ENCODE data around the gene UBA6. TPM values are rescaled to one million over a fixed set of nuclear protein-coding genes. Genes with fewer than 3 reads are reported as not detected.

The UBA6 gene
- total RNA-seq, 1 donor from 2014 or later, result 145 TPM

GRCh38 chr4:67575232-67576058, 125.5 kb downstream of the UBA6 start:
- H3K36me3 ChIP-seq (ENCODE audit: control insufficient read depth, insufficient read depth, low read length), result no peaks in the 10 kb centered on the region
- no peak for TF ChIP-seq CTCF (IDR thresholded peaks at IDR 0.05; ENCODE audit: insufficient read depth, low read length, severe bottlenecking)
- H3K27me3 ChIP-seq (ENCODE audit: control insufficient read depth, insufficient read depth, low read length), result no peaks in the 10 kb centered on the region
- FAIRE-seq (no peak), DNase-seq (ENCODE audit: low read depth) (peak; percentile 49)
- H3K4me3 ChIP-seq (ENCODE audit: low read depth, low read length), result no peak overlapping the region

DNA sequence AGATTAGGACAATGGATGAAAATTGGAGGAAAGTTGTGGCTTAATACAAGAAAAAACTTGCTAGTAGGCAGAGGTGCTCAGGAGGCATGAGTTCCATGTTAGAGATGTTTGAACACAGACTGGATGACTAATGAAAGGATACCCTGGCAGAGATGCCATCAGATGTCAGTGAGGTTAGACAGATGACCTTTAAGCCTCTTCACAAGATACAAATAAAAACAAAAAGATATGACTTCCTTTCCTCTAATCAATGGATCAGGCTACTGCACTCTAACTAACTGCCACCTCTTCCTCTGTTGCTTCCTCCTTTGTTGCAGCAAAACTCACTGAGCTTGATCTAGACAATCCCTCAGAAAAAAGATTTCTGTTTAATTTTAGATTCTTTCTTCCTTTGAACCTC, 127.8 kb downstream of the UBA6 start:
- DNase-seq (ENCODE audit: low read depth) (peak; percentile 42), FAIRE-seq (no peak)
- no peak for TF ChIP-seq CTCF (IDR thresholded peaks at IDR 0.05; ENCODE audit: insufficient read depth, low read length, severe bottlenecking)
- no peak overlapping the region for H3K4me3 ChIP-seq (ENCODE audit: low read depth, low read length)
- no peaks in the 10 kb centered on the region for H3K36me3 ChIP-seq (ENCODE audit: control insufficient read depth, insufficient read depth, low read length)
- no peaks in the 10 kb centered on the region for H3K27me3 ChIP-seq (ENCODE audit: control insufficient read depth, insufficient read depth, low read length)

GRCh38 chr4:67571975-67572374, 129.0 kb downstream of the UBA6 start:
- H3K36me3 ChIP-seq (ENCODE audit: control insufficient read depth, insufficient read depth, low read length), result no peaks in the 10 kb centered on the region
- no peak for DNase-seq (ENCODE audit: low read depth)
- TF ChIP-seq CTCF (IDR thresholded peaks at IDR 0.05; ENCODE audit: insufficient read depth, low read length, severe bottlenecking), result no peak
- no peak for FAIRE-seq
- H3K4me3 ChIP-seq (ENCODE audit: low read depth, low read length), result no peak overlapping the region
- H3K27me3 ChIP-seq (ENCODE audit: control insufficient read depth, insufficient read depth, low read length), result no peaks in the 10 kb centered on the region

GRCh38 chr4:67570537-67570936, 130.4 kb downstream of the UBA6 start:
- TF ChIP-seq CTCF (IDR thresholded peaks at IDR 0.05; ENCODE audit: insufficient read depth, low read length, severe bottlenecking), result no peak
- Histone ChIP-seq H3K27me3 (ENCODE audit: control insufficient read depth, insufficient read depth, low read length) (no peaks in the 10 kb centered on the region), H3K36me3 (ENCODE audit: control insufficient read depth, insufficient read depth, low read length) (no peaks in the 10 kb centered on the region), H3K4me3 (ENCODE audit: low read depth, low read length) (no peak overlapping the region)
- FAIRE-seq (no peak), DNase-seq (ENCODE audit: low read depth) (no peak)

DNA sequence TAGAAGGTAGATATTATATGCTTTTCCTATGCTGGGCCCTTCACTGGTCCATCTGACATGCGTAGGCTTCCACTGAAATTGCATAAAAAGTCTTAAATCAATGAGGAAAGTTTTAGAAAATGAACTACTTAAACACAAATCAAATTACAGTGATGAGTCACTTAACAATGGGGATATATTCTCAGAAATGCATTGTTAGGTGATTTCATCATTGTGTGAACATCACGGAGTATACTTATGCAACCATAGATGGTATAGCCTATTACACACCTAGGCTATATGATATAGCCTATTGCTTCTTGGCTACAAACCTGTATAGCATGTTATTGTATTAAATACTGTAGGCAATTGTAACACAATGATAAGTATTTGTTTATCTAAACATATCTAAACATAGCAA, 132.1 kb downstream of the UBA6 start:
- H3K27me3 ChIP-seq (ENCODE audit: control insufficient read depth, insufficient read depth, low read length), result no peaks in the 10 kb centered on the region
- H3K4me3 ChIP-seq (ENCODE audit: low read depth, low read length), result no peak overlapping the region
- H3K36me3 ChIP-seq (ENCODE audit: control insufficient read depth, insufficient read depth, low read length), result no peaks in the 10 kb centered on the region
- no peak for TF ChIP-seq CTCF (IDR thresholded peaks at IDR 0.05; ENCODE audit: insufficient read depth, low read length, severe bottlenecking)
- no peak for FAIRE-seq
- DNase-seq (ENCODE audit: low read depth), result peak; percentile 94

GRCh38 chr4:67566335-67566734, 134.6 kb downstream of the UBA6 start:
- FAIRE-seq (no peak), DNase-seq (ENCODE audit: low read depth) (no peak)
- Histone ChIP-seq H3K27me3 (ENCODE audit: control insufficient read depth, insufficient read depth, low read length) (no peaks in the 10 kb centered on the region), H3K36me3 (ENCODE audit: control insufficient read depth, insufficient read depth, low read length) (no peaks in the 10 kb centered on the region), H3K4me3 (ENCODE audit: low read depth, low read length) (no peak overlapping the region)
- TF ChIP-seq CTCF (IDR thresholded peaks at IDR 0.05; ENCODE audit: insufficient read depth, low read length, severe bottlenecking), result no peak

Data from bronchial epithelial cell (primary cell).